Measurements from ENCODE around the gene FAM135A.

DNA sequence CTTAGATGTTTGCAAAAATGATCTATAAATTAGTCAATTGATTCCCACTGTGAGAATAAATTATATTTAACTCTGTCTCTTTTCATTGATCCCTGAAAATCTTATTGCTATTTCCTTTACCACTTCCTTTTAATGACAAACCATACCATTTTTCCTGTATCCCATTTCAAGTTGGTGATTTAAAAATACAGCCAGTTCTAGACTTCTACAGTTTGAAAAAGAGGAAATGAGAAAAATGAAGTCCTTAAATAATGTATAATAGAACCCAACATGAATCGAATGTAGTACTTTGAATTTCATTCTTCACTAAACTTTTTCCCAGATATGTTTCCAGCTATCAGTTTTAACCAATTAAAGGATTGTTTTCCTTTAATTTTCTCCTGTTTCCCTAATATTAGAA, 124.0 kb downstream of the FAM135A start:
- TF ChIP-seq CTCF (IDR thresholded peaks at IDR 0.05) (no peak), POLR2A (IDR thresholded peaks at IDR 0.05) (no peak)

Data from uterus (tissue), 2 donors.